HFFc6 (cell line): ENCODE measurements around the gene SPARC. TPM values are rescaled to one million over a fixed set of nuclear protein-coding genes. Genes with fewer than 3 reads are reported as not detected.

Experiments
- DNase-seq: peaks from one replicate; pipeline ENCODE4 v3.0.0-alpha.2; 2018
- H3K27ac Mint-ChIP-seq: 2 replicates; pipeline ENCODE4 v1.8.0; 2020; ENCODE audit warnings: mild to moderate bottlenecking, mixed read lengths
- H3K27me3 Mint-ChIP-seq: 2 replicates; pipeline ENCODE4 v1.8.0; 2021; ENCODE audit warnings: mild to moderate bottlenecking, moderate library complexity, mixed read lengths; ENCODE audit not compliant: insufficient read depth
- H3K36me3 Mint-ChIP-seq: 2 replicates; pipeline ENCODE4 v1.8.0; 2021; ENCODE audit warnings: low read depth, mixed read lengths
- H3K4me1 Mint-ChIP-seq: 2 replicates; pipeline ENCODE4 v1.8.0; 2020; ENCODE audit warnings: low read depth, mixed read lengths
- H3K4me3 Mint-ChIP-seq: 2 replicates; pipeline ENCODE4 v1.8.0; 2020; ENCODE audit warnings: mild to moderate bottlenecking, moderate library complexity, mixed read lengths
- H3K9me3 Mint-ChIP-seq: 2 replicates; pipeline ENCODE4 v1.8.0; 2020; ENCODE audit warnings: mild to moderate bottlenecking, mixed read lengths
- total RNA-seq, 6 experiments: library from RNA; stranded (reverse); fragmentation: NEBNext Ultra II Directional; extraction: Animal tissue kit (Norgen Biotek cat#: 25700); gene quantifications; 2 replicates in 1 of 6; 3 replicates in 5 of 6; pipeline ENCODE4 v1.2.3, GENCODE V29; 2021
- TF ChIP-seq, protein P1 (sequence below): fragments of 200-600 bp; sonication (generic); IDR thresholded peaks from 2 replicates; pipeline ENCODE4 v1.5.0; 2021; ENCODE audit warnings: antibody characterized with exemption, mild to moderate bottlenecking

The SPARC gene
- total RNA-seq, 6 experiments from 2014 or later, result 3,729 to 5,836 (median 4,094) TPM

DNA sequence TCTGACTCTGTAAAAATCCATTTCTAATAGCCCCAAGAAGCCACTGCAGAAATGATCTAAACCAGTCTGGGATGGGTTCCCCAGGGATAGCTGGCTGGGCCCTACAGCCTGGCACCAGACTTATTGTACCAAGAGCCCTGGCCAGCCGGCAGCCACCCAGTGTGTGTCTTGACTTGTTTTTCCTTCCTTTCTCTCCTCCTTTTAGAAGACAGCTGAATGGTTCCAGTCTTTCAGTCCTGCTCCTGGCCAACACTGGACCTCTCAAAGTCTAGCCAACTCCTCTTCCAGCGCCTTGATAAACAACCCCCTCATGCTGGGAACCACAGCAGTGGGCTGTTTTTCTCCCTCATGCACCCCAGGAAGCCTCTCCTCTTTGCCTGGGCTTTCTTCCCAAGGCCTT is 37.6 kb upstream of the SPARC start:
- H3K4me1 Mint-ChIP-seq, result peaks cover 32% of the 10 kb centered on the region
- H3K4me3 Mint-ChIP-seq, result no peak overlapping the region
- peaks cover 8% of the 10 kb centered on the region for H3K36me3 Mint-ChIP-seq
- no peak overlapping the region for H3K27ac Mint-ChIP-seq
- no peaks in the 10 kb centered on the region; the same call in 1 of the 2 replicates for H3K27me3 Mint-ChIP-seq
- no peak for DNase-seq
- TF ChIP-seq, protein P1, sequence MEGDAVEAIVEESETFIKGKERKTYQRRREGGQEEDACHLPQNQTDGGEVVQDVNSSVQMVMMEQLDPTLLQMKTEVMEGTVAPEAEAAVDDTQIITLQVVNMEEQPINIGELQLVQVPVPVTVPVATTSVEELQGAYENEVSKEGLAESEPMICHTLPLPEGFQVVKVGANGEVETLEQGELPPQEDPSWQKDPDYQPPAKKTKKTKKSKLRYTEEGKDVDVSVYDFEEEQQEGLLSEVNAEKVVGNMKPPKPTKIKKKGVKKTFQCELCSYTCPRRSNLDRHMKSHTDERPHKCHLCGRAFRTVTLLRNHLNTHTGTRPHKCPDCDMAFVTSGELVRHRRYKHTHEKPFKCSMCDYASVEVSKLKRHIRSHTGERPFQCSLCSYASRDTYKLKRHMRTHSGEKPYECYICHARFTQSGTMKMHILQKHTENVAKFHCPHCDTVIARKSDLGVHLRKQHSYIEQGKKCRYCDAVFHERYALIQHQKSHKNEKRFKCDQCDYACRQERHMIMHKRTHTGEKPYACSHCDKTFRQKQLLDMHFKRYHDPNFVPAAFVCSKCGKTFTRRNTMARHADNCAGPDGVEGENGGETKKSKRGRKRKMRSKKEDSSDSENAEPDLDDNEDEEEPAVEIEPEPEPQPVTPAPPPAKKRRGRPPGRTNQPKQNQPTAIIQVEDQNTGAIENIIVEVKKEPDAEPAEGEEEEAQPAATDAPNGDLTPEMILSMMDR, result no peak
- peaks cover 10% of the 10 kb centered on the region for H3K9me3 Mint-ChIP-seq

DNA sequence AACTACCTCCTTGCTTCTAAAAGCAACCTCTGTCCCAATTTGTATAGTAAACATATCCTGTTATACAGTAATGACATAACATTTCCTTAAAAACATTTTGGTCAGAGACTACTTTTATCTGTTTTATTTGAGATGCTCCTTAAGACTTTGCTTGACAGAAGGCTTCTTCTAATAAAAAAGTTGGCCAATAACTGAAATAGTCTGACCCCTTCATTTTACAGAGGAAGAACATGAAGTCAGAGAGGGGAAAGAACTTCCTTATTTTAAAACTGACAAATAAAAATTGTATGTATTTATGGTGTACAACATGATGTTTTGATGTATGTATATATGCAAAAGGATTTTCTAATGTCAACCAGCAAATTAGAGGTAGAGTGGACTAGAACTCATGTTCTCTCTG is 35.8 kb upstream of the SPARC start:
- 0 out of 2 replicates have a peak, but pooled peaks cover under 1% of the 10 kb centered on the region for H3K9me3 Mint-ChIP-seq
- H3K36me3 Mint-ChIP-seq, result no peaks in the 10 kb centered on the region
- H3K27ac Mint-ChIP-seq, result no peak overlapping the region
- no peaks in the 10 kb centered on the region; the same call in 1 of the 2 replicates for H3K27me3 Mint-ChIP-seq
- H3K4me1 Mint-ChIP-seq, result peaks cover 47% of the 10 kb centered on the region
- H3K4me3 Mint-ChIP-seq, result no peak overlapping the region
- DNase-seq, result no peak
- TF ChIP-seq, protein P1, result no peak

DNA sequence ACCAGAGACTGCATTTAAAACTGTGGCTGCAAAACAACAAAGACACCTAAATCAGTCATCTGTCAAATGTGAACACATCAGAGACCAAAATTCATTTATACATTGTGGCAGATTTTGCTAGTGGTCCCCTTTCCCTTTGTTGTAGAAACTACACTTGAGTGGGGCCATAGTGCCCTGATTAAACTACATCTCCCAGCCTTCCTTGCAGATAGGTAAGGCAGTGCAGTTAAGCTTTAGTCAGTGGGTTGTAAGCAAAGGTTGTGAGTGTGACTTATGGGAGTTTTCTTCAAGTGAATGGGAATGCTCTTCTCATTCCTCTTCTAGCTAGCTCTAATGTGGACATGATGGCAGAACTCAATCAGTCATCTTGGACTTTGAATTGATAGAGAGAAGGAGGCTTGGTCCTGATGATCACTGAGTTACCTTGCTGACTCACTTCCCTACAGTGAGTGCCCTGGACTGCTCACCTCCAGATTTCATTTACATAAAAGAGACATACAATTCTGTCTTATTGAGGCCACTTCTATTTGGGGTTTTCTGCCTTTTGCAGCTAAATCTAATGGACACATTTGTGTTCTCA is 35.2 kb upstream of the SPARC start:
- TF ChIP-seq, protein P1, result no peak

DNA sequence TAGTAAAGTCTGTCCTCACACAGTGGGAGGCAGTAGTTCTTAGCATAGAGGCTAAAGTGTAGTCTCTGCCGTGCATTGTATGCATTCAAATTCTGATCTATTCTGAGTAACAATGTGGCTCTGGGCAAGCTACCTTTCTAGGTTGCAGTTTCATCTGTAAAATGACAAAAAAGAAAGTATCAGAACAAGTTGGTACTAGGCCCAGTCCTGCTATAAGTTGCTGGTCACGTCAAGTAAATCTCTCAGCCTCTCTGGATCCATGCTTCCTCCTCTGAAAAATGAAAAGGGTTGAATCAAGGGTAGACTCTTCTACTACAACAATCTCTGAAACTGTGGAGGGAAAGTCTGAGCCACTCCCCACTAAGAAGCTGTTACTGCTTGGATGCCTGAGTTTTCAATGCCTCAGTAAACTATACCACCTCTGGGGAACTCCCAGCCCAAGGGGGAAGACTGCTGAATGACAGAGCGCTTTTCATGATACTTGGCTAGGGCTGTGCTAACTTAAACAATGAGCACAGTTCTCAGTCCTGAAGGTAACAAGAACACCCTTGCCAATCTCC is 34.5 kb upstream of the SPARC start:
- Mint-ChIP-seq H3K27me3 (no peaks in the 10 kb centered on the region; the same call in 1 of the 2 replicates), H3K4me1 (peaks cover 53% of the 10 kb centered on the region), H3K36me3 (no peaks in the 10 kb centered on the region), H3K27ac (peak overlapping the region; percentile 21; the same call in 1 of the 2 replicates), H3K9me3 (no peaks in the 10 kb centered on the region), H3K4me3 (no peak overlapping the region)
- DNase-seq, result no peak
- TF ChIP-seq, protein P1, result no peak

More for the DNA sequence above, 35.2 kb upstream of the SPARC start:
- H3K4me3 Mint-ChIP-seq, result no peak overlapping the region
- no peak overlapping the region for H3K27ac Mint-ChIP-seq
- H3K9me3 Mint-ChIP-seq, result no peaks in the 10 kb centered on the region
- H3K4me1 Mint-ChIP-seq, result peaks cover 53% of the 10 kb centered on the region
- no peaks in the 10 kb centered on the region for H3K36me3 Mint-ChIP-seq
- no peaks in the 10 kb centered on the region; the same call in 1 of the 2 replicates for H3K27me3 Mint-ChIP-seq
- DNase-seq, result no peak

DNA sequence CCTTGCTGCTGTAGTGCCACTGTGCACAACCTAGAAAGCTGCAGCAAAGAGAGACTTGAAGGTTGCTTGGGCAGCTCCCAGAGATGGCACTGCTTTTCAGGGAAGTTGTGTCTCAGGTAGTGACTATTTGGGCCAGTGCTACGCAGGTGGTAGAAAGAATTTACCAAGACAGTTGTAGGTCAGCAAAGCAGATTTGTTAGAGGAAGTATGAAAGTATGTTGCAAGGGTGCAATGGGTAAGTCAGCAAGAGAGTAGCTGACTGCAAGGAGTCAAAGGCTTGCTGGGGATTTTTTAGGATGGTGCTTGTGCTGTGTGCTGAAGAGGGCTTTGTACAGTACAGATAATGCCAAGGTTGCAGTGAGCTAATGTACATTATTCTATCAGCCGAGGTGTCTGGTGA is 33.5 kb upstream of the SPARC start:
- Mint-ChIP-seq H3K4me3 (no peak overlapping the region), H3K9me3 (no peaks in the 10 kb centered on the region), H3K36me3 (no peaks in the 10 kb centered on the region), H3K27ac (no peak overlapping the region; the same call in 1 of the 2 replicates), H3K27me3 (no peaks in the 10 kb centered on the region; the same call in 1 of the 2 replicates), H3K4me1 (peaks cover 53% of the 10 kb centered on the region)
- TF ChIP-seq, protein P1, result no peak
- DNase-seq, result no peak
